ENCODE measurements around the gene CIZ1. TPM values are rescaled to one million over a fixed set of nuclear protein-coding genes. Genes with fewer than 3 reads are reported as not detected.

Gene CIZ1
- total and polyA plus RNA-seq, 9 of the 15 experiments (the other 6 are each of a cell fraction or from before 2014, with no cell fraction given) = 6.6 to 329 (median 87.8) TPM

DNA sequence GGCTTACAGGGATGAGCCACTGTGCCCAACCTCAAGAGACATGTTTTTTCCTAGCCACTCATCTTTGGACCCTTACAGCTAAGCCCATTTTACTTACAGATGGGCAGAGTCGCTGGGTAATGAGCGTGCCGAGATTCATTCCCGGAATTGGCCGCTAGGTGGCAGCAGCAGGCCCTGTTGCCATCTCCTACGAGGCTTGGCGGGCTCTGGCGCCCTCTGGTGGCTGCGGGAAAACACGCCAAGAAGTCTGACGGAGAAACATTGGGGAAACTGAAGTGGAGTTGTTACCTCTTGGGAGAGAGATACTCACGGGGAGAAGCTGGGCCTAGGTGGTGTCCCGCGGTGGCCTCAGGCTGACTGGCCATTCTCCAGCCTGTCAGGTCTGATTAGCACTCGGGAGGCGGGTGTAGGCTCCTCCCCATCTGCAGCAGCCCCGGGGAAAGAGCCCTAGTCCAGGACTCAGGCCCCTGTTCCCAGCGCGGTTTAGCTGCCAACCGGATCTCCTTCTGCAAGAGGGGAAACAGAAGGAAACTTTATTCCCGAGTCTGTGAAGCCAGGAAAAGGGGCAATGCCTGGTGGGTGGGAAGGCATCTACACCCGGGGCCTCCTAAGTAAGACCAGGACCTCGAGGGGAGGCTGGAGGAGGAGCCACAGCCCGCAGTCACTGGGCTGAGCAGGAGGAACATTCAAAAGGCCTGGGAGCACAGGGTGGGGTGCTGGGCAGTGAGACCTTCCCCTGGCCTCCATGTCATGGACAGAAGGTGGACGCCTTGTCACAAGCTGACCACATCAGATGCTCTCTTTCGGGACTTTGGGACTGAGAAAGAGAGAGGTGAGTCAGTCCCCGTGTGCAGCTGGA is 73.5 kb downstream of the CIZ1 start (continued):
- TF ChIP-seq MTA3 (IDR thresholded peaks at IDR 0.05; ENCODE audit: borderline replicate concordance) (no peak), ARID1B (IDR thresholded peaks at IDR 0.05) (peak; percentile 23; the same call in 1 of the 2 replicates), ESRRA (IDR thresholded peaks at IDR 0.05; ENCODE audit: borderline replicate concordance, low read depth) (peak; percentile 63; the same call in 1 of the 2 replicates), RCOR1 (IDR thresholded peaks at IDR 0.05; ENCODE audit: borderline replicate concordance in 1 of 2, low read depth in 2 of 2, low read length in 2 of 2) (peak in 1 of 2 experiments; percentile 72; a peak in 2 of 4 replicates), TRIM25 (IDR thresholded peaks at IDR 0.05; ENCODE audit: borderline replicate concordance) (no peak), GTF2A2 (tag; IDR thresholded peaks at IDR 0.05) (no peak), FOXJ3 (CRISPR knock-in tag; IDR thresholded peaks at IDR 0.05) (no peak), CBX3 (IDR thresholded peaks at IDR 0.05; ENCODE audit: borderline replicate concordance in 1 of 2, low read length in 2 of 2) (peak in 1 of 2 experiments; percentile 62; a peak in 1 of 3 replicates), DDX20 (tag; IDR thresholded peaks at IDR 0.05; ENCODE audit: low read depth) (no peak), TBP (optimal IDR thresholded peaks at IDR 0.05; ENCODE audit: low read depth, low read length) (peak; percentile 51), ADNP (tag; IDR thresholded peaks at IDR 0.05) (no peak), PURB (CRISPR knock-in tag; IDR thresholded peaks at IDR 0.05; ENCODE audit: low read depth) (no peak)
- TF ChIP-seq, protein P1, sequence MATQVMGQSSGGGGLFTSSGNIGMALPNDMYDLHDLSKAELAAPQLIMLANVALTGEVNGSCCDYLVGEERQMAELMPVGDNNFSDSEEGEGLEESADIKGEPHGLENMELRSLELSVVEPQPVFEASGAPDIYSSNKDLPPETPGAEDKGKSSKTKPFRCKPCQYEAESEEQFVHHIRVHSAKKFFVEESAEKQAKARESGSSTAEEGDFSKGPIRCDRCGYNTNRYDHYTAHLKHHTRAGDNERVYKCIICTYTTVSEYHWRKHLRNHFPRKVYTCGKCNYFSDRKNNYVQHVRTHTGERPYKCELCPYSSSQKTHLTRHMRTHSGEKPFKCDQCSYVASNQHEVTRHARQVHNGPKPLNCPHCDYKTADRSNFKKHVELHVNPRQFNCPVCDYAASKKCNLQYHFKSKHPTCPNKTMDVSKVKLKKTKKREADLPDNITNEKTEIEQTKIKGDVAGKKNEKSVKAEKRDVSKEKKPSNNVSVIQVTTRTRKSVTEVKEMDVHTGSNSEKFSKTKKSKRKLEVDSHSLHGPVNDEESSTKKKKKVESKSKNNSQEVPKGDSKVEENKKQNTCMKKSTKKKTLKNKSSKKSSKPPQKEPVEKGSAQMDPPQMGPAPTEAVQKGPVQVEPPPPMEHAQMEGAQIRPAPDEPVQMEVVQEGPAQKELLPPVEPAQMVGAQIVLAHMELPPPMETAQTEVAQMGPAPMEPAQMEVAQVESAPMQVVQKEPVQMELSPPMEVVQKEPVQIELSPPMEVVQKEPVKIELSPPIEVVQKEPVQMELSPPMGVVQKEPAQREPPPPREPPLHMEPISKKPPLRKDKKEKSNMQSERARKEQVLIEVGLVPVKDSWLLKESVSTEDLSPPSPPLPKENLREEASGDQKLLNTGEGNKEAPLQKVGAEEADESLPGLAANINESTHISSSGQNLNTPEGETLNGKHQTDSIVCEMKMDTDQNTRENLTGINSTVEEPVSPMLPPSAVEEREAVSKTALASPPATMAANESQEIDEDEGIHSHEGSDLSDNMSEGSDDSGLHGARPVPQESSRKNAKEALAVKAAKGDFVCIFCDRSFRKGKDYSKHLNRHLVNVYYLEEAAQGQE (IDR thresholded peaks at IDR 0.05; ENCODE audit: borderline replicate concordance) = peak; percentile 92
- TF ChIP-seq, protein P1 (CRISPR knock-in tag; IDR thresholded peaks at IDR 0.05; ENCODE audit: low read depth) = no peak

Data from K562 (cell line).